GM23338 (cell line): ENCODE results near the gene AHNAK2. TPM values are rescaled to one million over a fixed set of nuclear protein-coding genes. Genes with fewer than 3 reads are reported as not detected.

ENCODE experiments used
- ATAC-seq: fragments of 200-7000 bp; cut with Tn5 transposase; 3 replicates; pipeline ENCODE4 v1.9.1; 2020
- DNase-seq: peaks from one replicate; pipeline ENCODE4 v3.0.0-alpha.2; 2015; ENCODE audit warnings: low spot score
- H2AFZ ChIP-seq: fragments of 200-600 bp; sonication (generic); 2 replicates; pipeline ENCODE4 v1.8.0; 2016; ENCODE audit warnings: antibody characterized with exemption, mild to moderate bottlenecking, moderate library complexity
- H3F3A ChIP-seq: fragments of 200-600 bp; sonication (generic); replicated peaks from 2 replicates; pipeline ENCODE4 v1.8.0; 2017; ENCODE audit warnings: antibody characterized with exemption, mixed run types, low read depth
- H3K27ac ChIP-seq: fragments of 200-600 bp; sonication (generic); 2 replicates; pipeline ENCODE4 v1.6.1; 2016; ENCODE audit warnings: low read depth
- H3K27me3 ChIP-seq: fragments of 200-600 bp; sonication (generic); 2 replicates; pipeline ENCODE4 v1.8.0; 2016; ENCODE audit warnings: mild to moderate bottlenecking, mixed run types, moderate library complexity; ENCODE audit not compliant: insufficient read depth
- H3K36me3 ChIP-seq: fragments of 200-600 bp; sonication (generic); 2 replicates; pipeline ENCODE4 v1.8.0; 2016; ENCODE audit warnings: mild to moderate bottlenecking; ENCODE audit not compliant: insufficient read depth
- H3K4me1 ChIP-seq: fragments of 200-600 bp; sonication (generic); 2 replicates; pipeline ENCODE4 v1.8.0; 2016; ENCODE audit warnings: mild to moderate bottlenecking, moderate library complexity; ENCODE audit not compliant: insufficient read depth
- H3K4me2 ChIP-seq: fragments of 200-600 bp; sonication (generic); 2 replicates; pipeline ENCODE4 v1.7.1; 2017; ENCODE audit warnings: mixed run types
- H3K4me3 ChIP-seq: fragments of 200-600 bp; sonication (generic); 2 replicates; pipeline ENCODE4 v1.6.1; 2016; ENCODE audit warnings: mixed run types
- H3K79me2 ChIP-seq: fragments of 200-600 bp; sonication (generic); replicated peaks from 2 replicates; pipeline ENCODE4 v1.8.0; 2017; ENCODE audit warnings: mild to moderate bottlenecking; ENCODE audit not compliant: insufficient read depth
- H3K9me2 ChIP-seq: fragments of 200-600 bp; sonication (generic); 2 replicates; pipeline ENCODE4 v1.8.0; 2017; ENCODE audit not compliant: insufficient read depth
- H4K20me1 ChIP-seq: fragments of 200-600 bp; sonication (generic); replicated peaks from 2 replicates; pipeline ENCODE4 v1.8.0; 2017; ENCODE audit warnings: mild to moderate bottlenecking; ENCODE audit not compliant: insufficient read depth
- H3K27ac Mint-ChIP-seq: 2 replicates; pipeline ENCODE4 v1.8.0; 2020; ENCODE audit warnings: inconsistent platforms, mild to moderate bottlenecking, moderate library complexity, mixed read lengths
- H3K27me3 Mint-ChIP-seq: 3 replicates; pipeline ENCODE4 v1.8.0; 2022; ENCODE audit warnings: low read depth, mild to moderate bottlenecking, moderate library complexity, mixed read lengths, inconsistent platforms; ENCODE audit not compliant: insufficient read depth, poor library complexity
- H3K36me3 Mint-ChIP-seq: 3 replicates; pipeline ENCODE4 v1.8.0; 2021; ENCODE audit warnings: low read depth, mild to moderate bottlenecking, inconsistent platforms, moderate library complexity, mixed read lengths
- H3K4me1 Mint-ChIP-seq: 3 replicates; pipeline ENCODE4 v1.8.0; 2020; ENCODE audit warnings: mild to moderate bottlenecking, inconsistent platforms, mixed read lengths
- H3K4me3 Mint-ChIP-seq: 3 replicates; pipeline ENCODE4 v1.8.0; 2021; ENCODE audit warnings: moderate library complexity, mild to moderate bottlenecking, inconsistent platforms, mixed read lengths
- H3K9me3 Mint-ChIP-seq: 3 replicates; pipeline ENCODE4 v1.8.0; 2020; ENCODE audit warnings: moderate library complexity, mild to moderate bottlenecking, inconsistent platforms, mixed read lengths
- CREB1 ChIP-seq: fragments of 250-450 bp; sonication (Bioruptor Pico); IDR thresholded peaks from 2 replicates; pipeline ENCODE4 v1.5.0; 2020; ENCODE audit warnings: low read depth, mild to moderate bottlenecking, moderate library complexity
- EZH2 ChIP-seq: fragments of 200-600 bp; sonication (generic); IDR thresholded peaks from one replicate; pipeline ENCODE4 v1.8.0; 2017; ENCODE audit warnings: antibody characterized with exemption, mild to moderate bottlenecking, low read depth; ENCODE audit not compliant: unreplicated experiment
- EZH2phosphoT487 ChIP-seq: fragments of 200-600 bp; sonication (generic); IDR thresholded peaks from one replicate; pipeline ENCODE4 v1.8.1; 2018; ENCODE audit warnings: antibody characterized with exemption; ENCODE audit not compliant: unreplicated experiment
- NANOG ChIP-seq: IDR thresholded peaks from 2 replicates; pipeline ENCODE4 v1.6.1; 2016; ENCODE audit warnings: antibody characterized with exemption, borderline replicate concordance
- REST ChIP-seq: IDR thresholded peaks from one replicate; pipeline ENCODE4 v1.6.1; 2018; ENCODE audit warnings: antibody characterized with exemption; ENCODE audit not compliant: unreplicated experiment
- polyA plus RNA-seq: library from polyadenylated mRNA; unstranded; fragments of >200 nt; fragmentation: Nextera tagmentation; extraction: Ambion mirVana; gene quantifications from 2 replicates; pipeline ENCODE4 v1.2.1, GENCODE V29; 2016
- total RNA-seq: library from RNA; depleted of rRNA; stranded (reverse); fragments of >200 nt; shearing (Covaris generic); gene quantifications from 2 replicates; pipeline ENCODE4 v1.2.3, GENCODE V29; 2014

AHNAK2 gene
- total and polyA plus RNA-seq, 2 experiments from 2014 or later, result 1.1 to 2.6 TPM

DNA sequence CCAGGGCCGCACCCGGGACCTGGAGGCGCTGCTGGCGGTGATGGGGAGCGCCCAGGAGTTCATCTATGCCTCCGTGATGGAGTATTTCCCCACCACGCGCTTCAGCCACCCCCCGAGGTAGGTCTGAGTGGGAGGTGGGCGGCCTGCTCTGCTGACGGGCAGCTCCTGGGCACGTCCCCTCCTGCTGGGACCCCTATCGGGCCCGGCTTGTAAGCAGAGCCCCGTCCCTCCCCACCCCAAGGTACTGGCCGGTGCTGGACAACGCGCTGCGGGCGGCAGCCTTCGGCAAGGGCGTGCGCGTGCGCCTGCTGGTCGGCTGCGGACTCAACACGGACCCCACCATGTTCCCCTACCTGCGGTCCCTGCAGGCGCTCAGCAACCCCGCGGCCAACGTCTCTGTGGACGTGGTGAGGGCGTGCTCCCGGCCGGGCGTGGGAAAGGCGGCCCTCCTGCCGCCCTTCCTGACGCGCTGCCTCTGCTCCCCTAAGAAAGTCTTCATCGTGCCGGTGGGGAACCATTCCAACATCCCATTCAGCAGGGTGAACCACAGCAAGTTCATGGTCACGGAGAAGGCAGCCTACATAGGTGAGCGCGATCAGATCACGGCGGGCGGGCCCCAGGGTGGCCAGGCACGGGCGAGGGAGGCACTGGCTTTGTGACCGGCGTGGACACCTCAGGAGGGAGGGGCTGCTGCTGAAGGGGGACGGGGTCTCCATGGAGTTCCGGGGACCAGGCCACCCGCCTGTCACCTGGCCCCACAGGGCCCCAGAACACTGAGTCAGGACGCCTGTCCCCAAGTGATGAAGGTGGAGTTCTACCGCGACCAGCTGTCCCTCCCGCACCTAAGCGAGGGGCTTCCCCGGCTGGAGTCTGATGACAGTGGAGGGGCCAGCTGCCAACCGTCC, 46.2 kb downstream of the AHNAK2 start:
- Mint-ChIP-seq H3K9me3 (no peaks in the 10 kb centered on the region), H3K27ac (no peak overlapping the region), H3K4me3 (peak overlapping the region; percentile 65), H3K27me3 (peaks cover 48% of the 10 kb centered on the region), H3K36me3 (peaks cover 3% of the 10 kb centered on the region; the same call in 1 of the 3 replicates), H3K4me1 (no peaks in the 10 kb centered on the region; the same call in 2 of the 3 replicates)
- Histone ChIP-seq H2AFZ (peak overlapping the region; percentile 89), H3K36me3 (no peaks in the 10 kb centered on the region), H3K4me1 (peaks cover 3% of the 10 kb centered on the region; the same call in 1 of the 2 replicates), H4K20me1 (no peaks in the 10 kb centered on the region), H3K27me3 (peaks cover 61% of the 10 kb centered on the region), H3F3A (no peaks in the 10 kb centered on the region), H3K4me3 (peak overlapping the region; percentile 61), H3K79me2 (no peaks in the 10 kb centered on the region), H3K27ac (no peak overlapping the region), H3K4me2 (peak overlapping the region; percentile 84), H3K9me2 (no peaks in the 10 kb centered on the region)
- peak; percentile 57 for DNase-seq
- ATAC-seq, result peak; percentile 33
- TF ChIP-seq EZH2, result peak; percentile 36
- no peak for TF ChIP-seq CREB1 (CRISPR knock-in tag)
- TF ChIP-seq NANOG, result no peak
- TF ChIP-seq EZH2phosphoT487, result peak; percentile 40

DNA sequence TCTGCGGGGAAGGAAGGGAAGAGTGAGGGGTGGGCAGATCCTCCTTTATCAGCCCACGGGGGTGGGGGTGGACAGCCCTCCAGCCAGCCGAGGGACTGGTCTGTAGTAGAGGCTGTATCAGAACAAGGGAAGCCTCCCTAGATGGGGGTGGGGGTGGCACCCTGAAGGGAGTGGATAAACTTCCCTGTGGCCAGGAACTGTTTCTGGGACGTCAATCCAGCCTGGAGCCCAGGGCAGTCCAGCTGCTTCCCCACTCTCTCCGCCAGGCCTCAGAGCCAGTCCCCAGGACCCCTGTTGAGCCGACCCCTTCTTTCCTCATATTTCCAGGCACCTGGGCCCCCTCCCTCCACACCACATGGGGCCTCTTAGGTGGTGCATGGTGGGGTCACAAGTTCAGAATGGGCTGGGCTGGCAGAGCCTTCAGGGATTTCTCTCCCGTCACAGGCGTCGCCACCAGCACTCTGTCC, 46.8 kb downstream of the AHNAK2 start:
- H3K4me3 ChIP-seq, result peak overlapping the region; percentile 61; the same call in 1 of the 2 replicates
- peaks cover 3% of the 10 kb centered on the region; the same call in 1 of the 3 replicates for H3K36me3 Mint-ChIP-seq
- no peaks in the 10 kb centered on the region for H4K20me1 ChIP-seq
- no peaks in the 10 kb centered on the region for H3K36me3 ChIP-seq
- H3K27ac ChIP-seq, result no peak overlapping the region
- peaks cover 60% of the 10 kb centered on the region for H3K27me3 ChIP-seq
- peaks cover 50% of the 10 kb centered on the region for H3K27me3 Mint-ChIP-seq
- no peaks in the 10 kb centered on the region for H3K9me3 Mint-ChIP-seq
- no peak overlapping the region for H2AFZ ChIP-seq
- peak overlapping the region; percentile 84 for H3K4me2 ChIP-seq
- no peak for TF ChIP-seq REST
- TF ChIP-seq EZH2, result peak; percentile 13
- TF ChIP-seq NANOG, result no peak
- H3F3A ChIP-seq, result no peaks in the 10 kb centered on the region
- H3K4me1 Mint-ChIP-seq, result peaks cover 2% of the 10 kb centered on the region; the same call in 1 of the 3 replicates
- no peak for DNase-seq
- H3K27ac Mint-ChIP-seq, result no peak overlapping the region
- ATAC-seq, result no peak
- H3K79me2 ChIP-seq, result no peaks in the 10 kb centered on the region
- peaks cover 3% of the 10 kb centered on the region; the same call in 1 of the 2 replicates for H3K4me1 ChIP-seq
- H3K9me2 ChIP-seq, result no peaks in the 10 kb centered on the region
- no peak overlapping the region for H3K4me3 Mint-ChIP-seq
